GM08714 (cell line): ENCODE measurements around the gene ITPKC.
A peak's percentile ranks its signal among the peaks of the same experiment; 100 is the strongest.
"Not testable (repeated sequence)": the region's sequence is repeated elsewhere in the genome, so short reads cannot be mapped to it uniquely, and the experiment has no call there.

ENCODE experiments used
- H3K4me3 ChIP-seq: fragments of 200-500 bp; sonication (Bioruptor generic); 2 replicates; pipeline ENCODE4 v1.5.1; 2014; ENCODE audit warnings: mild to moderate bottlenecking, low read length, inconsistent platforms
- ZNF274 ChIP-seq: IDR thresholded peaks from 2 replicates; pipeline ENCODE4 v1.6.1; 2012; ENCODE audit warnings: mild to moderate bottlenecking, low read depth, low read length

Gene ITPKC

DNA sequence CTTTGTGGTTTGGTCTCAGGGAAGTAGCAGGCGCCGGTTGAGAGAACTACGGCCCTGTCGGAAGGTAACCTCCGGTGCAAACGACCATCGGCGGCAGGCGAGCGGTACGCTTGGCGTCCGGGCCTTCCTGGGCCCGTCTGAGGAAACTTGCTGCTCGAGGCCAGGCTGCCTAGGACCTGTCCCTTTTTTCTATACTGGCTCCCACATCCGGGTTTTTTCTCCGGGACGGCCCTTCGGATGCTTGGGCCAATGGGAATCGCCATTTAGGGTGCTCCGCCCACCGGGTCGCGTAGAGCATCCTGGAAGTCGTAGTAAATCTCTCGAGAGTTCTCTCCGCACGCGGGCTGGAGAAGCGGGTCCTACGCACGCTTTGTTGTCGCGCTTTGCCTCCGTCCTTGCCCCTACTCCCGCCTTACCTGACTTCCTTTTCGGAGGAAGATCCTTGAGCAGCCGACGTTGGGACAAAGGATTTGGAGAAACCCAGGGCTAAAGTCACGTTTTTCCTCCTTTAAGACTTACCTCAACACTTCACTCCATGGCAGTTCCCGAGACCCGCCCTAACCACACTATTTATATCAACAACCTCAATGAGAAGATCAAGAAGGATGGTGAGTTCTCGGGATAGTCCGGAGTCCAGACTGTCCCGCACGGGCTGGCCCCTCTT lies 34.1 kb downstream of the ITPKC start, which contains the start of gene SNRPA:
Gene SNRPA (plus strand): TSS at position 330 of the 664 bp plus-strand sequence. CDS start 206 bp downstream, at position 536.
- peak within 1 kb of the TSS; percentile 85 for H3K4me3 ChIP-seq
- no peak for TF ChIP-seq ZNF274

DNA sequence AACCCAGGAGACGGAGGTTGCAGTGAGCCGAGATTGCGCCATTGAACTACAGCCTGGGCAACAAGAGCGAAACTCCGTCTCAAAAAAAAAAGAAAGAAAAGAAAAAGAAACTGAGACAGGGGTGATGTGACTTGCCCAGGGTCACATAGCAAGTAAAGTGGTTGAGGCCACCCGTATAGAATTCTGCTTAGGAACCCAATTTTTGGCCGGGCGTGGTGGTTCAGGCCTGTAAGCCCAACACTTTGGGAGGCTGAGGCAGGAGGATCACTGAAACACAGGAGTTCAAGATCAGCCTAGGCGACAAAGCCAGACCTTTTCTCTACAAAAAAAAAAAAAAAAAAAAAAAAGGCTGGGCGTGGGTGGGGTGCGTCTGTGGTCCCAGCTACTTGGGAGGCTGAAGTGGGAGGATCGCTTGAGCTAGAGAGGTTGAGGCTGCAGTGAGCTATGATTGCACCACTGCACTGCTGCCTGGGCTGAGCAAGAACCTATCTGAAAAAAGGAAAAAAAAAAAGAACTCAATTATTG lies 35.4 kb downstream of the ITPKC start:
- no peak for TF ChIP-seq ZNF274
- peak overlapping the region; percentile 85 for H3K4me3 ChIP-seq

GRCh38 chr19:40754611-40755247 lies 37.8 kb downstream of the ITPKC start:
- TF ChIP-seq ZNF274 = no peak
- peak overlapping the region; percentile 10; the same call in 1 of the 2 replicates for H3K4me3 ChIP-seq

DNA sequence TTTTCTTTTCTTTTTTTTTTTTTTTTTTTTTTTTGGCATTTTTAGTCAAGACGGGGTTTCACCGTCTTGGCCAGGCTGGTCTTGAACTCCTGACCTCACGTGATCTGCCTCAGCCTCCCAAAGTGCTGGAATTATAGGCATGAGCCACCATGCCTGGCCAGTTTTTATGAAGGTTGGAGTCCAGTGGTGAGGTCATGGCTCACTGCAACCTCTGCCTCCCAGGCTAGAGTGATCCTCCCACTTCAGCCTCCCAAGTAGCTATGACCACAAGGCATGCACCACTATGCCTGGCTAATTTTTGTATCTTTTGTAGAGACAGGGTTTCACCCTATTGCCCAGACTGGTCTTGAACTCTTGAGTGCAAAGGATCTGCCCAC lies 38.3 kb downstream of the ITPKC start:
- TF ChIP-seq ZNF274 = no peak
- no peak overlapping the region for H3K4me3 ChIP-seq

- no peak overlapping the region for H3K4me3 ChIP-seq
- no peak for TF ChIP-seq ZNF274
Measured at GRCh38 chr19:40755791-40756190, 38.9 kb downstream of the ITPKC start.

GRCh38 chr19:40756502-40757110 lies 39.7 kb downstream of the ITPKC start:
- H3K4me3 ChIP-seq = no peak overlapping the region
- TF ChIP-seq ZNF274 = no peak

DNA sequence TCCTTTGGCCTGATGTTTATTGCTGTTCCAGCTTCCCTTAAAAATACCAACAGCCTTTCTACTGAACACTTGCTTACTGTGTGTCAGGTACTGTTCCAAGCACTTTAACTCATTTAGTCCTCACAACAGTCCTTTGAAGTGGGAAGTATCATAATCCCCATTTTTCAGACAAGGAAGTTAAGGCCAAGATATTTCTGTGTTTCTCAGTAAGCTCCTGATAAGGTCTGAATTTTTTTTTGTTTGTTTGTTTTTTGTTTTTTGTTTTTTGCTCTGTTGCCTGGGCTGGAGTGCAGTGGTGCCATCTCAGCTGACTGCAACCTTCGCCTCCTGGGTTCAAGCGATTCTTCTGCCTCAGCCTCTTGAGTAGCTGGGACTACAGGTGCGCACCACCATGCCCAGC lies 41.6 kb downstream of the ITPKC start:
- H3K4me3 ChIP-seq = no peak overlapping the region
- no peak for TF ChIP-seq ZNF274

DNA sequence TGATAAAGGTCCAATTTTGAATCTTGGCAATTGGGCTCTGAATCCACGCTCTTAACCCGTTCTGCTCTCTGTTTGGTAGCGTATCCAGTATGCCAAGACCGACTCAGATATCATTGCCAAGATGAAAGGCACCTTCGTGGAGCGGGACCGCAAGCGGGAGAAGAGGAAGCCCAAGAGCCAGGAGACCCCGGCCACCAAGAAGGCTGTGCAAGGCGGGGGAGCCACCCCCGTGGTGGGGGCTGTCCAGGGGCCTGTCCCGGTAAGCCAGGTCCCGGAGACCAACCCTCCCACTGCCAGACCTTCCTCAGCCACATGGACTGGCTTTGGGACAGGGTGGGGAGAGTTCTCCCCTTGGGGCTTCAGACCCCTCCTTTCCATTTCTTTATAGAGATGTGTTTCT lies 42.4 kb downstream of the ITPKC start:
- no peak for TF ChIP-seq ZNF274

DNA sequence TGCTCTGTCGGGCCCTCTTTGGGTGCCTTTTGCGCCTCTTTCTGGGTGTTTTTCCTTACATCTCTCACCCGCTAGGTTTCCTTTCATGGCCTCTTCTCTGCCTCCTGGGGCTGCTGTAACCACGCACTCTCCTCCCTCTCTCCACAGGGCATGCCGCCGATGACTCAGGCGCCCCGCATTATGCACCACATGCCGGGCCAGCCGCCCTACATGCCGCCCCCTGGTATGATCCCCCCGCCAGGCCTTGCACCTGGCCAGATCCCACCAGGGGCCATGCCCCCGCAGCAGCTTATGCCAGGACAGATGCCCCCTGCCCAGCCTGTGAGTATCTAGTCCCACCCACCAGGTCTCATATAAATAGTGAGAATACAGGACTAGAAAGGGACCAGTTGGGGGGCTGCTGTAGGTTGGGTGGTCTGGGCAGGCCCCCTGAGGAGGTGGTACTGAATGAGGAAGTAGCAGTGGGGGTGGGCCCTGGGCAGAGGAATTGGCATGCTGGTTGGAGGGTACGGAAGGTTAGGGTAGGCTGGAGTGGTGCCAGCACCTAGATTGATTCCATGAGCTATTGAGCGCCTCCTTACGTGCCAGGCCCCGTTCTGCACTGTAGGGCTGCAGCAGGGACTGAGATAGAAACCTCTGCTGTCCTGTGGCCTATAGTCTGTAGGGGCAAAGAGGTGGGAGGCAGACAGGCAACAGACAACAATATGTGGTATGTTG lies 46.0 kb downstream of the ITPKC start:
- no peak for TF ChIP-seq ZNF274
- H3K4me3 ChIP-seq = no peak overlapping the region

More for the DNA sequence above, 42.4 kb downstream of the ITPKC start:
- no peak overlapping the region for H3K4me3 ChIP-seq

DNA sequence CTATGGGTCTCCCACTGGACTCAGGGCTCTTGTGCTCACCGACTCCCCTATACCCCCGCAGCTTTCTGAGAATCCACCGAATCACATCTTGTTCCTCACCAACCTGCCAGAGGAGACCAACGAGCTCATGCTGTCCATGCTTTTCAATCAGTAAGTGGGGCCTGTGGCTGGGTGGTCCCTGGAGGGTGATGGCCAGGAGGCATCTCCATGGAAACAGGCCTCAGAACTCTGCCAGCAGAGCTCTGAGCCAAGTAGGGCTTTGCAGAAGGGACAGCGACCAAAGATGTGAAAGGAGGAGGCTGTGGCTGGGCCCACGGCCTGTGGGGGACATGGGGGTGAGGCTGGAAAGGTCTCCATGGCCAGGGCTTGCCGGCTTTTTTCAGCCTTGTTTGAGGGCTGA lies 46.6 kb downstream of the ITPKC start:
- H3K4me3 ChIP-seq = no peak overlapping the region

GRCh38 chr19:40763963-40764362 lies 47.1 kb downstream of the ITPKC start:
- no peak overlapping the region for H3K4me3 ChIP-seq
- TF ChIP-seq ZNF274 = no peak

More for the DNA sequence above, 46.6 kb downstream of the ITPKC start:
- no peak for TF ChIP-seq ZNF274

GRCh38 chr19:40766385-40766784 lies 49.5 kb downstream of the ITPKC start:
- not testable (repeated sequence) for H3K4me3 ChIP-seq

- H3K4me3 ChIP-seq = no peak overlapping the region
- TF ChIP-seq ZNF274 = no peak
Measured at GRCh38 chr19:40768869-40769268, 52.0 kb downstream of the ITPKC start.

DNA sequence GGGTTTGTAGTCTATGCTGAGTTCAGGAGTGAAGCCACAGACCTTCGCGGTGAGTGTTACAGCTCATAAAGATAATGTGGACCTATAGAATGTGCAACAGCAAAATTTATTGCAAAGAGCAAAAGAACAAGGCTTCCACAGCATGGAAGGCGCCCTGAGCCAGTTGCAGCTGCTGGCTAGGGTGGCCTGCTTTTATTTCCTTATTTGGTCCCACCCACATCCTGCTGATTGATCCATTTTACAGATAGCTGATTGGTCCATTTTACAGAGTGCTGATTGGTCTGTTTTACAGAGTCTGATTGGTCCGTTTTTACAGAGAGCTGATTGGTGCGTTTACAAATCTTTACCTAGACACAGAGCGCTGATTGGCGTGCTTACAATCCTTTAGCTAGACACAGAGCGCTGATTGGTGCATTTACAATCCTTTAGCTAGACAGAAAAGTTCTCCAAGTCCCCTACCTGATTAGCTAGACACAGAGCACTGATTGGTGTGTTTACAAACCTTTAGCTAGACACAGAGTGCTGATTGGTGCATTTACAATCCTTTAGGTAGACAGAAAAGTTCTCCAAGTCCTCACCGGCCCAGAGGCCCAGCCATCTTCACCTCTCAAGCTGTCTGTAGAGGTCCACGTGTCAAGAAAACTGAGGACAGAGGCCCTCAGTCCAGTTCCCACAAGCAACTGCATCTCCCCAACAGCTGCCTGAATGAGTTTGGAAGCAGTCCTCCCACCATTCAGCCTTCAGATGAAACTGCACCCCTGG lies 54.4 kb downstream of the ITPKC start:
- not testable (repeated sequence) for H3K4me3 ChIP-seq
